Sciatic nerve (tissue), 2 donors: ENCODE measurements around the gene FARS2. TPM values are rescaled to one million over a fixed set of nuclear protein-coding genes. Genes with fewer than 3 reads are reported as not detected.

Source experiments
- ATAC-seq: fragments of 200-7000 bp; cut with Tn5 transposase; one replicate; pipeline ENCODE4 v1.9.1; 2020; ENCODE audit warnings: mild to moderate bottlenecking, moderate library complexity
- DNase-seq: peaks from one replicate; pipeline ENCODE4 v3.0.0-alpha.2; 2020; ENCODE audit warnings: low spot score
- intact Hi-C: fragments of 100-400 bp; cut with DNase I; formaldehyde crosslinking; loops from one replicate; pipeline ENCODE4 v1.14.2; 2022
- total RNA-seq: library from RNA; stranded (reverse); fragmentation: NEBNext Ultra II Directional; extraction: Animal tissue kit (Norgen Biotek cat#: 25700); gene quantifications from one replicate; pipeline ENCODE4 v1.2.1, GENCODE V29; 2021
- donor health status: DM: no; HTN: no; CAD: no.
- donor health status: DM: no; HTN: no; CAD: no.

Gene FARS2
- total RNA-seq, 1 donor from 2014 or later, result 17.8 TPM

- DNase-seq (no peak), ATAC-seq (no peak)
These were observed 306.6 kb downstream of the FARS2 start for GRCh38 chr6:5567890-5568289.

GRCh38 chr6:5569491-5569890, 308.2 kb downstream of the FARS2 start:
- no peak for ATAC-seq

More at GRCh38 chr6:5567890-5568289, 306.6 kb downstream of the FARS2 start:
- intact Hi-C loops, result no loop called here

DNA sequence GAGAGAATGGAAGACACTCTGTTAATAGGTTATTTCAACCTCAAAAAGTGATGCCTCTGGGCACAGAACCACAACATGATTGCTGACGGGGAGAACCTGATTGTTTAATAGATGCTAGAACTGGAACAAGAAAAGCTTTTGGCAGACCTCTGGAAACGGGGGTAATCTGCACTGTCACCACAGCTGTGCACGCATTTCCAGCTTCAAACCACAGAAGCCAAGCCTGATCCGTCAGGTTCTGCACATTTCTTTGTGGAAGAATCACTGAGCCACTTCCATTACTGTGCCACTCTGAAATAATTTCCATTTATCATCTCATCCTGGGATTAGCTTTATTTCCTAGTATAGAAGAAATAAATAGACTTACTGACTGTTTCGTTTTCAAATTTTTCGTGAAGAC, 309.3 kb downstream of the FARS2 start:
- intact Hi-C loops, result no loop called here
- DNase-seq, result no peak
- no peak for ATAC-seq

More at GRCh38 chr6:5569491-5569890, 308.2 kb downstream of the FARS2 start:
- no peak for DNase-seq
- intact Hi-C loops, result no loop called here

DNA sequence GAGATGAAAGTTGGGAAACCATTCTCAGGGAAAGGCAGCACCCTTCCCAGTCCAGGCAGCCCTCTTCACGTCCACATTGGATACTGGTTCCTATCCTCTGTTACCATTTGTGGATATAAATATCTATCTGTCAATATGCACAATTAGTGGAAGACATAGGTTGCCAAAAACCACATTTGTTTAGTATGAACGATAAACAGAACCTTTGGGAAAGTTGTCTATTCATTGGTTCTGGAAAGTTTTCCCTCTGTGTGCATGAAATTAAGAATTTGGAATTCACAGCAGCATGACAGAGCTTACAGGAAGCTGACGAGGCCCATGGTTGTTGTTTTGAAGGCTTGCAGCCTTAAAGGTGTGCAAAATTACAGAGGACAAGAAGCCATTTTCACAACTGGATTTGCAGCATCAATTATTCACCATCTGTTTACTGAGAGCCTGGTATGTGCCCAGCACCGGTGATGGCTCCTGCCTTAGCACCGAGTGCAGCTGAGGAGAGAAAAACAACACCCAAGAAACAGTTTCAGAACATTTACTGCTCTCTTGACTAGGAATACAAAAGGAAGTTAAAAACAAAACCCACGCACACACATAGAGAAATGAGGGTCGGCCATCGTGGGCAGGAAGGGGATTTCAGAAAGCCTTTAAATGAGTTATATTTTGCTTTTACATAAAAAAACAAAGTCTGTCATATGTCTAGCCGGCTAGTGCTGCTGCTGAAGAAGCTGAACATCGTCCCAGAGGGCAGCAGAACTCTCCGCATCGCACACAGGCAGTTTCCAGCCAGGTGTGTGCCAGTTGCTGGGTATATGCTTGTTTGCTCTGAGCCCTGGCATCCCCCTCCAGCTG, 319.6 kb downstream of the FARS2 start:
- ATAC-seq, result no peak
- intact Hi-C loops, result no loop called here

GRCh38 chr6:5582762-5583161, 321.4 kb downstream of the FARS2 start:
- intact Hi-C loops, result no loop called here
- ATAC-seq (no peak), DNase-seq (no peak)

More for the DNA sequence above, 319.6 kb downstream of the FARS2 start:
- no peak for DNase-seq

GRCh38 chr6:5583528-5583927, 322.2 kb downstream of the FARS2 start:
- no peak for DNase-seq
- intact Hi-C loops, result no loop called here
- ATAC-seq, result no peak

DNA sequence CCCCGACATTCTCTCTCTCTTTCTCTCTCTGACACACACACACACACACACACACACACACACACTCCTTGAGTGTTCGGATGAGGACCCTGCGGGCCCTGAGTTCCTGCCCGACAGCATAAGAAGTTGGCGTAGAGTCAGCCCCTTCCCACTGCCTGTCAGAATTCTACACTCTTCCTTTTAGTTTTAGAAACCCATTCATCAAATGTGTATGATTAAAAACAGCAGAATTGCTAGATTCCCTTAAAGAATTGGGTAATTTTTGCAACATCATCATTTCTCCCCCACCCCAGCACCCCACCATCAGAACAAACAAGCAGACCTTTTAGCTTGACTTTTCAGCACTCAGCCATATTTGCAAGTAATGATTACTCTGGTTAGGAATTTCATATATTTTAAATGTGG, 322.8 kb downstream of the FARS2 start:
- DNase-seq (no peak), ATAC-seq (no peak)

GRCh38 chr6:5587648-5588047, 326.3 kb downstream of the FARS2 start:
- intact Hi-C loops, result no loop called here

More for the DNA sequence above, 322.8 kb downstream of the FARS2 start:
- intact Hi-C loops, result no loop called here

GRCh38 chr6:5589422-5590141, 328.3 kb downstream of the FARS2 start:
- DNase-seq (no peak), ATAC-seq (no peak)
- intact Hi-C loops, result no loop called here

More at GRCh38 chr6:5587648-5588047, 326.3 kb downstream of the FARS2 start:
- ATAC-seq, result no peak
- DNase-seq, result no peak

- no peak for ATAC-seq
- no peak for DNase-seq
- intact Hi-C loops, result no loop called here
These were observed 328.9 kb downstream of the FARS2 start for GRCh38 chr6:5590187-5590586.

DNA sequence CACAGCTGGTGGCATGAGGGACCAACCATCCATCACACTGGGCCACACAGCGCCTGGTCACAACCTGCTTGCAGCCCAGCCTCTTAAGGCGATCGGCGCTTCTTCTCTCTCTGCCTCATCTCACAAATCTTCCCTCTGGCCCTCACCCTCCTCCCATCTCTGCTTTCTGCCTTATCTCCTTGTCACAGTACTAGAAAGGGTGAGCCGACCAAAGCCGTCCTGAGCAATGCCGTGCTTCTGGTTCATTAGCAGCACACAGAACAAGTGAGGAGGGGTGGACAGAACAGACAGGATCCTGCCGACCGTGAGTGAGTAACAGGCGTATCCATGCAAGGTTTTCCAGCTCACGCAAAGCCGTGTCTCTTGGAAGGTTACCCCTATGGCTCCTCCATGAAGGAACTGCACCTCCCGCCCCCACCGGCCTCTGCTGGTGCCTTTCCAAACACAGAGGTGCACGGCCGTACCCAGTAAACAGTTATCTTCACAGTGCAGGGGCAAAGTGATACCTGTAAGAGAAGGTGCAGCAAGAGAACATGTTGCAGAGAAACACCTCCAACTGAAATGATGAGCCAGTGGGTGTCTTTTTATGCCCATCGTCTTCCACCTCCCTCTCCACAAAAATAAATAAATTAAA, 331.7 kb downstream of the FARS2 start:
- DNase-seq (no peak), ATAC-seq (no peak)
- intact Hi-C loops, result no loop called here

DNA sequence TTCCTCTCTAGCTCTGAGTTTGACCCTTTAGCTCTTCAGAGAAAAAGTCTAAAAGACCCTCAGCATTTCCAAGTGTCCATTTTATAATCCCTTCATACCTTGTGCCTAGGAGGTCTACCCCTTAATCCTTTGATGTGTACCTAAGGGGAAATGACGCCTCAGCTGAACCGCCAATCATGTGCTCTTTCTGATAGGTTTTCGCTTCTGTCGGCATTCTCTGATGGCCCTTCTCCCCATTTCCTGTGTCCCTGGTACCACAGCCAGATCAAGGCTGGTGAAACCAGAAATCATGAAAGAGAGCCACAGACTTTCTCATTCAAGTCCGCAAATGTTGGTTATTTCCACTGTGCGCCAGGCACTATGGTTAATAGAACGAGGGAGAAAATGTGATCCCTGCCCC, 333.9 kb downstream of the FARS2 start:
- DNase-seq, result no peak
- intact Hi-C loops, result no loop called here
- ATAC-seq, result no peak

DNA sequence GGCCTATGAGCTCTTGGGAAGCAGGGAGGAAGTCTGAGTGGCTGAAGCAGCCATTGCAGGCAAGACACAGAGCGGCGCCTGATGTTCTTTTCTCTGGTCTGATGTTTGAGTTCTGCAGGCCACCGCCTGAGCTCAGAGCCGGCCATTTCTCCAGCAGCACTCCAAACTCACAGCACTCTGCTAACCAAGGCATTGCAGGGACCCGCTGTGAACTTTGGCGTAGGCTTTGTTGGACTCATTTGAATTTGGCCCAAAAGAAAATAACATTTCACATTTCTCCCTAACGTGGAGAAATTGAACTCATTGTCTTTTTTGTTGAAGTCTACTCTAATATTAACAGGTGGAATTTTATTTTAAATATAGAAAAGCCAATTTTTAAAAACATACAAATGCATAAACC, 336.1 kb downstream of the FARS2 start:
- ATAC-seq (peak; percentile 17), DNase-seq (no peak)
- intact Hi-C loops, result no loop called here

DNA sequence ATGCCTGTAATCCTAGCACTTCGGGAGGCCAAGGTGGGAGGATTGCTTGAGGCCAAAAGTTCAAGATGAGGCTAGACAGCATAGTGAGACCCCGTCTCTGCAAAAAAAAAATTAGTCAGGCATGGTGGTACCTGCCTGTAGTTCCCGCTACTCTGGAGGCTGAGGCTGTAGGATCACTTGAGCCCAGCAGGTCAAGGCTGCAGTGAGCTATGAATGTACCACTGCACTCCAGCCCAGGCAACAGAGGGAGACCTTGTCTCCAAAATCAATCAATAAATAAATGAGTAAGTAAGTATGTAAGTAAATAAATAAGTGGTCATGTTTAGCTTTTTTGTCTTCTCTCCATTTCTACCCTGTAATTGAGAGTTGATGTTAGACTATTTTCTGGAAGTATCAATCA, 336.8 kb downstream of the FARS2 start:
- DNase-seq (no peak), ATAC-seq (no peak)
- intact Hi-C loops, result no loop called here

DNA sequence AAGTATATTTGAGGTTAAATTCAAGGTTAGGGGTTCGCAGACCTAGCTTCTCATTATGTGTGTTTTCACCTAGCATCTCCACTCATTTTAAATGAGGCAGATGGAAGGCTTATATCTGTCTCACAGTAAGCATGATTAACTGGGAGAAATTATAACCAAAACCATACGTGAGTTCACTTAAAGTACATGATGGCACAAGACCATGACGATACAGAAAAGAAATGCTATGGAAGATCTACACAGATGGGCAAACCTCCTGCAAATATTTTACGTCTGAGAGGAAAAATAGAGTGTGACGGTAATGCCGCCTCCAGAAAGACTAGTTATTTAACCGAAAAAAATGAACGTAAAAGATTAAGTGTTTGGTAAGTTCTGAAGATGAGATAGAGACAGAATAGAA, 337.8 kb downstream of the FARS2 start:
- intact Hi-C loops, result no loop called here
- no peak for ATAC-seq
- DNase-seq, result no peak

- no peak for DNase-seq
- ATAC-seq, result no peak
- intact Hi-C loops, result no loop called here
These were observed 344.6 kb downstream of the FARS2 start for GRCh38 chr6:5605937-5606336.

- intact Hi-C loops, result no loop called here
- DNase-seq (no peak), ATAC-seq (no peak)
These were observed 345.2 kb downstream of the FARS2 start for GRCh38 chr6:5606546-5606945.

GRCh38 chr6:5610640-5611039, 349.3 kb downstream of the FARS2 start:
- ATAC-seq, result no peak
- intact Hi-C loops, result no loop called here

DNA sequence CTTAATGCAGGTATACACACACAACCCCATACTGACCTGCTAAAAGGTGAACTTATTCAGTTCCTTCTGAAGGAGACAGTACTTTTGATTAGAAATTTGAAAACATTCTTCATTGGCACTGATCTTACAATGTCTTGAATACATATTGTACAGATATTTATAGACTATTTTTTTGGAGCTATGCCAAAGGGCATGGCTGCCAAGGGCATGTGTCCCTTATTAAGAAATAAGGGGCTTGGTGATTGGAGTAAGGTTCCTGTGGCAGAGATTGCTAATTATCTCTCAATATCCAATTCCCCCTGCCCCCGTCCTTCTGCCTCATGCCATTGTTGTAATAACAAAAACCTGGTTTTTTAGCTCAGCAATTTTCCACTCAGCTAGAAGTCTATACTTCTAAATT, 355.9 kb downstream of the FARS2 start:
- DNase-seq, result no peak
- ATAC-seq, result no peak
- intact Hi-C loops, result loop anchor here (5.0 kb wide), 1 partner anchor 1820 kb away; no protein-coding TSS in a partner anchor

More at GRCh38 chr6:5610640-5611039, 349.3 kb downstream of the FARS2 start:
- no peak for DNase-seq

- no peak for DNase-seq
- intact Hi-C loops, result loop anchor here (5.0 kb wide), 1 partner anchor 1818 kb away; no protein-coding TSS in a partner anchor
- no peak for ATAC-seq
These were observed 357.9 kb downstream of the FARS2 start for GRCh38 chr6:5619249-5619648.
